Measurements from ENCODE around the gene HS3ST3A1.

HS3ST3A1 gene

DNA sequence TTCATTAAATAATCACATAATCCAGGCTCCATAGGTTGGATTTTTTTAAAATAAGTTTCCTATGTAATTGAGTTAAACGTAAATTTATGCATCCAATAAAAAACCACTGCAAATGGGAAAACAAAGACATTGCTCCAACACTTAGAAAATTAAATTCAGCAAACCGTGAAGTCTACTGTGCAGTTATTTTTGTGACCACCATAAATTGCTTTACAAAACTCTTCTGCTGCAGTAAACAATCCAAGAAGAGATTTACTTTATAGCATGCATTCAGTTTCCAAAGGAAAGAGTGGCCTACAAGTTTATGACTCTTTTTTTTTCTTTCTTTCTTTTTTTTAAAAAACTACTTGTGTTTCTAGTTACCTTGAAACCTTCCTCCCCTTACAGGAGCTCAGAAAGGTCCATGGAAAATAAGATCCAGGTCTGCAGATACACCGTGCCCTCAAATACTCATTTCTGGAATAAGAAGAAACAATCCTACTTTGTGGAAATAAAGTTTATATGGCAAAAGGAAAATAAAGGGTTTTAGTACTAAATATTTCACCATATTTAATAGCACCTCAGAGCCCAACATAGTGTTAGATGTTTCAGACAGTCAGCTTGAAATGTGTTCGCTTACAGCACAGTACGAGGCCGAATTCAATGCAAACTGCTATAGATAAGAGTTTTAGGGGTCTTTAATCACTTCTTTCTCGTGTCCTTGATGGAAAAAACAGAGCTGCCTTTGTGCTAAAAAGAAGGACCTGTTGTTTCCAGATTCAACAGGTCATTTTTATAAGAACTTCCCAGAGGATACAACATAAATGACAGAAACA is 3.2 kb downstream of the HS3ST3A1 start:
- no peak for DNase-seq (ENCODE audit: low spot score)

GRCh38 chr17:13597723-13598347 is 3.9 kb downstream of the HS3ST3A1 start:
- DNase-seq (ENCODE audit: low spot score) = peak; percentile 44

DNA sequence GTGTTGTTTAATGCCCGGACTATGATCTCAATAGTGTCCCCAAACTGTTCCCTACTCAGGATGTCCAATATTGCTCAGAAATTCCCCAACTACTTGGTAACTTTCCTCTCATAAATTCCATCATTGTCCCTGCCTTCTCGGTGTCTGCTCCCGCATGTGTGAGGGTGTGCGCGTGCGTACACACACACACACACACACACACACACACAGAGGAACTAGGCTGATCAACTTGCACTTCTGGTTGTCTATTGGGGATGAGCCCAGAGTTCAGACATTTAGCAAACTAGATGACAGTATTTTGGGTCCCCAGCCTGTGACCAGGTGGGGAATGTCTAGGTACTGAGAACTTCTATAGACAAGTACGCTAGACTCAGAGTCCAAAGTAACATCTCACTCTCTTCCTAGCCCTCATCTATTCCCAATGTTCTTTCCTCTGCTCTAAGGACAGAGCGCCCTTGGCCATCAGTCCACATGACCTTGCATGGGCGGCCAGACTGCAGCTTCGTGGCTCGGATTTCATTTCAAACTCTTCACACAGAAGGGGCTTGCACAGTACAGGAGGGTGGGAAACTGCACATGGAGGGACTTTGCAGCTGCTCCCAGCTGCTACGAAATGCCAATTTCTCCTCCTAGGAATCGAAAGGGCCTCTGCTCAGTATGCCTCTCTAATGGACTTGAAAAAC is 5.3 kb downstream of the HS3ST3A1 start:
- no peak for DNase-seq (ENCODE audit: low spot score)

GRCh38 chr17:13595599-13595899 is 6.2 kb downstream of the HS3ST3A1 start:
- DNase-seq (ENCODE audit: low spot score) = no peak

GRCh38 chr17:13594762-13595598 is 6.7 kb downstream of the HS3ST3A1 start:
- DNase-seq (ENCODE audit: low spot score) = peak; percentile 83

GRCh38 chr17:13594310-13594709 is 7.4 kb downstream of the HS3ST3A1 start:
- DNase-seq (ENCODE audit: low spot score) = no peak

- no peak for DNase-seq (ENCODE audit: low spot score)
These were observed 8.0 kb downstream of the HS3ST3A1 start for GRCh38 chr17:13593757-13594156.

GRCh38 chr17:13593021-13593751 is 8.5 kb downstream of the HS3ST3A1 start:
- DNase-seq (ENCODE audit: low spot score) = no peak

DNA sequence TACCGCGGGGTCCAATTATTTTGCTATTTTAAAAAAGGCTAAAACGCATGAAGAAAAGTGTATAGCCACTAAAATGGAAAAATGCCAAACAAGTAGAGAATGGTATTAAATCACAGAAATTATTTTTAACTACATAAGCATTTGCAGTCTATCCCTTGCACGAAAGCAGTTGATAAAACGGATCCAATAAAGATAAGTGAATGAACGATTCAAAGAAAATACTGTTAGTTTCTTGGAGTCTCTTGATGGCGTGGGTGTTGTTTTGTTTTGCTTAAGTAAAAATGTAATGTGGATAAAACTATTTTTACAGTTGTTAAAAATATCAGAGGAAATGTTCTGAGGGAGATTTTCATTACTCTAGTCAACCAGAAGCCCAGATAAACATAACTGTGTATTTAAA is 9.3 kb downstream of the HS3ST3A1 start:
- no peak for DNase-seq (ENCODE audit: low spot score)

GRCh38 chr17:13590441-13590840 is 11.3 kb downstream of the HS3ST3A1 start:
- no peak for DNase-seq (ENCODE audit: low spot score)

GRCh38 chr17:13589658-13590057 is 12.1 kb downstream of the HS3ST3A1 start:
- DNase-seq (ENCODE audit: low spot score) = no peak

DNA sequence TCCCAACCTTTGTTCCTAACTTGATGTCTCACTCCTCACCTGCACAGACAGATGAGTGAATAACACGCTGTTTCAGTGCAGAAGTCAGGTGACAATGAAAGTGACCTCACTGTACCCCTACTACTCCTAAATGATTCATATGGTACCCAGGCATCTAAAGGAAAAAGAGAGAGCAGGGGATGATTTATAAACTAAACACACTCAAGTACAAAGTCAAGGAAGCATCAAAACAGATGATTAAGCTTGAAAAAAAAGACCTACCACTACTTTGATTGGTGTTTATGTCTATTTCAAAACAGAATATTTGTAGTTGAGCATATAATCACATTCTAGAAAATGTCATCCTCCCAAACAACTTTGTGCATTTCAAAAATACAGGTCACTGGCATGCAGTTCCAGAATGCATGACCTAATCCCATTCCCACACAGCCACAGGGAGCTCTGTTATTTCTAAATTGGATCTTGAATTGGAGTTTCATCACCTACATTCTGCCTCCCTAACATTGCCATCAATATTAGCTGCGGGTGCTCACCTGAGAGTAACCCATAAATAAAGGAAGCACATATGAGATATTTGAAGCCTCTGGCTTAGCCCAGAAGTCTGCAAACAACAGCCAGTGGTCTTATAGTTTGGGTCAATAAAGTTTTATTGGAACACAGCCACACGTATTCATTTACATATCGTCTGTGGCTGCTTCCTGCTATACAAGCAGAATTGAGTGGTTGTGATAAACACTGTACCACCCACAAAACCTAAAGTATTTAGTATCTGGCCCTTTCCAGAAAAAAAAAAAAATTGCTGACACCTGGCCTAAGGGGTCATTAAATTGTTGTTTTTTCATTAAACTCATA is 14.0 kb downstream of the HS3ST3A1 start:
- no peak for DNase-seq (ENCODE audit: low spot score)

DNA sequence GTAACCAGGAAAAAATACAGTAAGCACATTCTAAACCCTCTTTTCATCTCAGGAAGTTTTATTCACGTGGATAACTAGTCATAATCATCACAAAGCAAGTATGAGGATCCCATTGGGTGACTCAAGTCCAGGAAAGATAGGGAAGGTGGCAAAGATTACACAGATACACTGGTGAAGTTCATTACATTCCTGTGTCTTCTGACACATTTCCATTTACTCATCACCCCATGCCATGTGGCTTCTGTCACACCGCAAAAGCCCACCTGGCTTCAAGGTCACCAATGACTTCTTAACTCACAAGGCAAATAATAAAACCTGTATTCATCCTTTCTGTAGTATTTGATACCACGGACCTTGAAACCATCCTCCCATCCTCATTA is 17.0 kb downstream of the HS3ST3A1 start:
- DNase-seq (ENCODE audit: low spot score) = no peak

- no peak for DNase-seq (ENCODE audit: low spot score)
These were observed 17.6 kb downstream of the HS3ST3A1 start for GRCh38 chr17:13583996-13584700.

GRCh38 chr17:13582776-13583547 is 18.8 kb downstream of the HS3ST3A1 start:
- DNase-seq (ENCODE audit: low spot score) = no peak

GRCh38 chr17:13581925-13582324 is 19.8 kb downstream of the HS3ST3A1 start:
- DNase-seq (ENCODE audit: low spot score) = no peak

GRCh38 chr17:13580790-13581189 is 20.9 kb downstream of the HS3ST3A1 start:
- no peak for DNase-seq (ENCODE audit: low spot score)

GRCh38 chr17:13576661-13577526 is 24.8 kb downstream of the HS3ST3A1 start:
- DNase-seq (ENCODE audit: low spot score) = no peak
